Activated CD8-positive, alpha-beta T cell treated with anti-CD3 and anti-CD28 coated beads for 36 hours (primary cell): ENCODE data around the gene C5AR2. TPM values are rescaled to one million over a fixed set of nuclear protein-coding genes. Genes with fewer than 3 reads are reported as not detected.
"Not testable (repeated sequence)": the region's sequence is repeated elsewhere in the genome, so short reads cannot be mapped to it uniquely, and the experiment has no call there.

ENCODE experiments used
- ATAC-seq: fragments of 200-7000 bp; cut with Tn5 transposase; one replicate; pipeline ENCODE4 v1.10.0; 2021; ENCODE audit warnings: mild to moderate bottlenecking, moderate library complexity
- CTCF ChIA-PET: fragments of 350-600 bp; sonication (Branson Sonifier 250); formaldehyde crosslinking; loops from one replicate; lab custom pipeline; 2021; ENCODE audit warnings: antibody characterized with exemption; lab: Charles Lee
- POLR2A ChIA-PET: fragments of 350-600 bp; sonication (Branson Sonifier 250); formaldehyde crosslinking; loops from one replicate; lab custom pipeline; 2021; ENCODE audit warnings: antibody characterized with exemption; lab: Charles Lee
- DNase-seq: peaks from one replicate; pipeline ENCODE4 v3.0.0-alpha.2; 2020
- H3K27ac Mint-ChIP-seq: one replicate; pipeline ENCODE4 v1.8.0; 2021; ENCODE audit warnings: mild to moderate bottlenecking, mixed read lengths
- H3K27me3 Mint-ChIP-seq: one replicate; pipeline ENCODE4 v1.8.0; 2021; ENCODE audit warnings: mixed read lengths
- H3K36me3 Mint-ChIP-seq: one replicate; pipeline ENCODE4 v1.8.0; 2021; ENCODE audit warnings: low read depth, mixed read lengths
- H3K4me1 Mint-ChIP-seq: one replicate; pipeline ENCODE4 v1.8.0; 2021; ENCODE audit warnings: low read depth, mixed read lengths
- H3K4me3 Mint-ChIP-seq: one replicate; pipeline ENCODE4 v1.8.0; 2021; ENCODE audit warnings: mild to moderate bottlenecking, moderate library complexity, mixed read lengths
- H3K9me3 Mint-ChIP-seq: one replicate; pipeline ENCODE4 v1.8.0; 2021; ENCODE audit warnings: mixed read lengths
- intact Hi-C: fragments of 100-400 bp; cut with micrococcal nuclease; formaldehyde crosslinking; loops from one replicate; pipeline ENCODE4 v1.10.0; 2022
- total RNA-seq, 2 experiments: library from RNA; stranded (reverse); gene quantifications; one replicate each; pipeline ENCODE4 v1.2.3, GENCODE V29; 2021
- TF ChIP-seq, protein P1 (sequence below): fragments of 200-600 bp; IDR thresholded peaks from one replicate; pipeline ENCODE4 v1.8.0; 2022; ENCODE audit warnings: antibody characterized with exemption, mild to moderate bottlenecking

C5AR2 gene
- total RNA-seq, 2 experiments from 2014 or later: 0.18 TPM; not detected in 1

DNA sequence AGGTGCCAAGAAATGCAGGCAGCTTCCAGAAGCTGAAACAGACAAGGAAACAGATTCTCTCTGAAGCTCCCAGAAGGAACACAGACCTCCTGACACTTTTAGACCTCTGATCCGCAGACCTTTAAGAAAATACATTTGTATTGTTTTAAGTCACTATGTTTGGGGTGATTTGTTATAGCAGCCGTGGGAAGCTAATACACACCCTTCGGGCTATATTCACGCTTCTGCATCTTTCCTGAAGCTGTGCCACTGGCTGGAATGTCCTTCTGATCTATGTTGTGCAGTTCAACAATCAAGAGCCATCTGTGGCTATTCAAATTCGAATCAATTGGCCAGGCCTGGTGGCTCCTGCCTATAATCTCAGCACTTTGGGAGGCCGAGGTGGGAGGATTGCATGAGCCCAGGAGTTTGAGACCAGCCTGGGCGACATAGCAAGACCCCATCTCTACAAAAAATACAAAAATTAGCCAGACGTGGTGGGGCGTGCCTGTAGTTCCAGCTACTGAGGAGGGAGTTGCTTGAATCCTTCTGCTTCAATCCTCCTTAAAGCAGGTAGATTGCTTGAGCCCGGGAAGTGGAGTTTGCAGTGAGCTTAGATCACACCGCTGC is 11.3 kb downstream of the C5AR2 start:
- Mint-ChIP-seq H3K27me3 (no peaks in the 10 kb centered on the region), H3K4me1 (no peaks in the 10 kb centered on the region), H3K4me3 (no peak overlapping the region), H3K9me3 (no peaks in the 10 kb centered on the region), H3K36me3 (no peaks in the 10 kb centered on the region), H3K27ac (no peak overlapping the region)
- DNase-seq (no peak), ATAC-seq (no peak)
- intact Hi-C loops: no loop called here
- ChIA-PET CTCF (interaction anchor here (0.8 to 2.8 kb wide), 2 partner anchors 39 to 48 kb away, joined by 3 to 6 read pairs; no protein-coding TSS in a partner anchor), POLR2A (interaction anchor here (1.3 kb wide), 1 partner anchor 71 kb away, joined by 3 read pairs; no protein-coding TSS in a partner anchor)
- TF ChIP-seq, protein P1, sequence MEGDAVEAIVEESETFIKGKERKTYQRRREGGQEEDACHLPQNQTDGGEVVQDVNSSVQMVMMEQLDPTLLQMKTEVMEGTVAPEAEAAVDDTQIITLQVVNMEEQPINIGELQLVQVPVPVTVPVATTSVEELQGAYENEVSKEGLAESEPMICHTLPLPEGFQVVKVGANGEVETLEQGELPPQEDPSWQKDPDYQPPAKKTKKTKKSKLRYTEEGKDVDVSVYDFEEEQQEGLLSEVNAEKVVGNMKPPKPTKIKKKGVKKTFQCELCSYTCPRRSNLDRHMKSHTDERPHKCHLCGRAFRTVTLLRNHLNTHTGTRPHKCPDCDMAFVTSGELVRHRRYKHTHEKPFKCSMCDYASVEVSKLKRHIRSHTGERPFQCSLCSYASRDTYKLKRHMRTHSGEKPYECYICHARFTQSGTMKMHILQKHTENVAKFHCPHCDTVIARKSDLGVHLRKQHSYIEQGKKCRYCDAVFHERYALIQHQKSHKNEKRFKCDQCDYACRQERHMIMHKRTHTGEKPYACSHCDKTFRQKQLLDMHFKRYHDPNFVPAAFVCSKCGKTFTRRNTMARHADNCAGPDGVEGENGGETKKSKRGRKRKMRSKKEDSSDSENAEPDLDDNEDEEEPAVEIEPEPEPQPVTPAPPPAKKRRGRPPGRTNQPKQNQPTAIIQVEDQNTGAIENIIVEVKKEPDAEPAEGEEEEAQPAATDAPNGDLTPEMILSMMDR: no peak

GRCh38 chr19:47344425-47344824 is 12.4 kb downstream of the C5AR2 start:
- ATAC-seq (no peak), DNase-seq (no peak)
- intact Hi-C loops: no loop called here
- Mint-ChIP-seq H3K4me3 (no peak overlapping the region), H3K27me3 (no peaks in the 10 kb centered on the region), H3K4me1 (peaks cover 7% of the 10 kb centered on the region), H3K36me3 (peaks cover 5% of the 10 kb centered on the region), H3K27ac (no peak overlapping the region), H3K9me3 (no peaks in the 10 kb centered on the region)
- CTCF ChIA-PET: interaction anchor here (0.8 to 2.8 kb wide), 3 partner anchors 13 to 47 kb away, joined by 3 to 6 read pairs (median 3); no protein-coding TSS in a partner anchor
- TF ChIP-seq, protein P1: no peak
- POLR2A ChIA-PET: interaction anchor here (1.3 kb wide), 1 partner anchor 72 kb away, joined by 3 read pairs; no protein-coding TSS in a partner anchor

GRCh38 chr19:47346024-47346423 is 14.0 kb downstream of the C5AR2 start:
- peaks cover 19% of the 10 kb centered on the region for H3K4me1 Mint-ChIP-seq
- H3K4me3 Mint-ChIP-seq, H3K27ac Mint-ChIP-seq, H3K9me3 Mint-ChIP-seq, DNase-seq, ATAC-seq, H3K27me3 Mint-ChIP-seq, CTCF ChIA-PET, POLR2A ChIA-PET, intact Hi-C loops: not testable (repeated sequence)
- peaks cover 16% of the 10 kb centered on the region for H3K36me3 Mint-ChIP-seq

DNA sequence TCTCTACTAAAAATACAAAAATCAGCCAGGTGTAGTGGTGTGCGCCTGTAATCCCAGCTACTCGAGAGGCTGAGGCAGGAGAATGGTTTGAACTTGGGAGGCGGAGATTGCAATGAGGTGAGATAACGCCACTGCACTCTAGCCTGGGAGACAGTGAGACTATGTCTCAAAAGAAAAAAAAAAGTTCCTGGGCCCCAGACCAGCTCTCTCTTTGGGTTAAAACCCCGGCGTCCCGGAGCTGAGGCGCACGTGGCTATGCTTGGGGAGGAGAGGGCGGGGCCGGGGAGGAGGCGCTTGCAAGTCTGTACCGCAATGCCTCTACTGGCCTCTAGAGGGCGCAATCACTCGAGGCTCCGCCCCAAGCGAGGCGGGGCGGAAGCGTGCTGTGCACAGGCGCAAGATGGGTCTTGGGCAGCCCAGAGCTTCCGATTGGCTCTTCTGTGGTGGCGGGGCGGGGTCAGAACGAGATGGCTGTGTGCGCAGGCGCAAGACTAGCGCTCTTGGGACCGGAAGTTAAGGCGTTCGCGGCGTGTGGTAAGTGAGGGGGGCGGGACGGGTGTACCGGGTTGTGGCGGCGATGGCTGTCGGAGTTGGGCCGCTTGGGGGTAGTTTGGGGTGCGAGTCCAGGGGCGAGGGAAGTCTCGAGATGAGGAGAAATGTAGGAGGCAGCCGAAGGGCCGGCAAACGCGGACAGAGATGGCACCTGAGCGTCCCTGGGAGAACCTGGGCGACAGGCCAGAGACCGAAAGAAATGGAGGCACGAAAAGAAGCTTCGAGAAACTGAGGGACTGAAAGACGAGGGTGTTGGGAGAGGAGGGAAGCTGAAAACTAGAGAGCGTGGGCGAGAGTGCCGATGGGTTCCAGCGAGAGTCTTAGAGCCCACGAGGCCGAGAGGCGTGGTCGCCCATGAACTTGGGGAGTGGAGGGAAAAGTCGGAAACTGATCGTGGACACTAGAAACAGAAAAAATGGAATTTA is 17.1 kb downstream of the C5AR2 start, which contains the start of gene DHX34:
Gene DHX34 (plus strand): TSS at position 497 of the 977 bp plus-strand sequence. CDS start 3,716 bp downstream, outside the sequence.
- ATAC-seq (peak; percentile 99), DNase-seq (peak; percentile 100)
- CTCF ChIA-PET: interaction anchor here (0.7 to 2.7 kb wide), 33 partner anchors 9 to 394 kb away, joined by 3 to 27 read pairs (median 4); partner anchors contain the start of genes C5AR1 and KPTN
- no peaks in the 10 kb centered on the region for H3K27me3 Mint-ChIP-seq
- peaks cover 38% of the 10 kb centered on the region for H3K4me1 Mint-ChIP-seq
- H3K36me3 Mint-ChIP-seq: peaks cover 36% of the 10 kb centered on the region
- intact Hi-C loops: no loop called here
- peak within 1 kb of the TSS; percentile 94 for H3K27ac Mint-ChIP-seq
- peak within 1 kb of the TSS; percentile 94 for H3K4me3 Mint-ChIP-seq
- peaks cover 2% of the 10 kb centered on the region for H3K9me3 Mint-ChIP-seq
- POLR2A ChIA-PET: interaction anchor here (0.7 to 2.0 kb wide), 9 partner anchors 12 to 162 kb away, joined by 3 to 6 read pairs (median 3); partner anchors contain the start of genes INAFM1 and KPTN
- TF ChIP-seq, protein P1: peak; percentile 87

DNA sequence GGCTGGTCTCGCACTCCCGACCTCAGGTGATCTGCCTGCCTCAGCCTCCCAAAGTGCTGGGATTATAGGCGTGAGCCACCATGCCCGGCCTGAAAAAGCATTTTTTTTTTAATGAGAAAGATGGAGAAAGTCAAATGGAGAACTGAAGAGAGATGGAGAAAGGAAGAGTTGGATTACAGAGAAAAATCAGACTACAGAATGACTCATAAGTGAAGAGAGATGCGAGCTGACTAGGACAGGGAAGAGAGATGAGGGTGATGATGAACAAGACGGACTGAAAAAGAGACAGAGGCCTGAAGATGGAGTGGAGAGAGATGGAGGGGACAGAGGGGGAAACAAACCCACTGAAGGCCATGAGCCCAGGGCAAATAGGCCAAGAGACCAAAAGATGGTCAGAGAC is 18.7 kb downstream of the C5AR2 start:
- H3K27ac Mint-ChIP-seq: peak overlapping the region; percentile 58
- peaks cover 42% of the 10 kb centered on the region for H3K4me1 Mint-ChIP-seq
- intact Hi-C loops: no loop called here
- peaks cover 42% of the 10 kb centered on the region for H3K36me3 Mint-ChIP-seq
- TF ChIP-seq, protein P1: no peak
- CTCF ChIA-PET: interaction anchor here (1.6 to 2.3 kb wide), 4 partner anchors 9 to 81 kb away, joined by 3 to 9 read pairs (median 6); no protein-coding TSS in a partner anchor
- H3K9me3 Mint-ChIP-seq: peaks cover 2% of the 10 kb centered on the region
- H3K27me3 Mint-ChIP-seq: no peaks in the 10 kb centered on the region
- DNase-seq: no peak
- peak overlapping the region; percentile 39 for H3K4me3 Mint-ChIP-seq
- ATAC-seq: no peak
- POLR2A ChIA-PET: interaction anchor here (1.0 to 2.0 kb wide), 3 partner anchors 13 to 133 kb away, joined by 3 to 6 read pairs (median 6); partner anchors contain the start of genes INAFM1 and KPTN
